ENCODE data around the gene AFDN. TPM values are rescaled to one million over a fixed set of nuclear protein-coding genes. Genes with fewer than 3 reads are reported as not detected.

The AFDN gene
- total RNA-seq, 4 donors from 2014 or later = 133 to 391 (median 148) TPM

- H3K9me3 ChIP-seq = no peaks in the 10 kb centered on the region
- no peak overlapping the region for H3K4me3 ChIP-seq
- H3K4me1 ChIP-seq = no peaks in the 10 kb centered on the region
- H3K36me3 ChIP-seq = peaks cover 34% of the 10 kb centered on the region
- H3K27ac ChIP-seq = no peak overlapping the region
- H3K27me3 ChIP-seq = no peaks in the 10 kb centered on the region
- no peak for DNase-seq (ENCODE audit: low spot score in 2 of 2)
- TF ChIP-seq POLR2A (IDR thresholded peaks at IDR 0.05) = no peak
- TF ChIP-seq POLR2AphosphoS5 (IDR thresholded peaks at IDR 0.05) = no peak
- TF ChIP-seq EP300 (IDR thresholded peaks at IDR 0.05) = no peak
- TF ChIP-seq CTCF (IDR thresholded peaks at IDR 0.05) = no peak
These were observed 83.3 kb downstream of the AFDN start for GRCh38 chr6:167910007-167910406.

GRCh38 chr6:167910652-167911051, 83.9 kb downstream of the AFDN start:
- H3K27ac ChIP-seq = no peak overlapping the region
- H3K4me3 ChIP-seq = no peak overlapping the region
- H3K4me1 ChIP-seq = no peaks in the 10 kb centered on the region
- no peak for DNase-seq (ENCODE audit: low spot score in 2 of 2)
- H3K27me3 ChIP-seq = no peaks in the 10 kb centered on the region
- 92% methylated on average over 7 of the region's 7 CpGs for WGBS
- no peaks in the 10 kb centered on the region for H3K9me3 ChIP-seq
- TF ChIP-seq EP300 (IDR thresholded peaks at IDR 0.05) (no peak), CTCF (IDR thresholded peaks at IDR 0.05) (no peak), POLR2AphosphoS5 (IDR thresholded peaks at IDR 0.05) (no peak), POLR2A (IDR thresholded peaks at IDR 0.05) (no peak)
- H3K36me3 ChIP-seq = peaks cover 33% of the 10 kb centered on the region

GRCh38 chr6:167912494-167912893, 85.8 kb downstream of the AFDN start:
- Histone ChIP-seq H3K4me1 (no peaks in the 10 kb centered on the region), H3K27ac (no peak overlapping the region), H3K36me3 (peaks cover 45% of the 10 kb centered on the region), H3K27me3 (no peaks in the 10 kb centered on the region), H3K9me3 (no peaks in the 10 kb centered on the region), H3K4me3 (no peak overlapping the region)
- TF ChIP-seq EP300 (IDR thresholded peaks at IDR 0.05) (no peak), POLR2AphosphoS5 (IDR thresholded peaks at IDR 0.05) (no peak), CTCF (IDR thresholded peaks at IDR 0.05) (no peak), POLR2A (IDR thresholded peaks at IDR 0.05) (no peak)
- 83% methylated on average over 2 of the region's 2 CpGs for WGBS
- DNase-seq (ENCODE audit: low spot score in 2 of 2) = no peak

GRCh38 chr6:167913699-167914098, 87.0 kb downstream of the AFDN start:
- no peaks in the 10 kb centered on the region for H3K9me3 ChIP-seq
- peaks cover 55% of the 10 kb centered on the region for H3K36me3 ChIP-seq
- TF ChIP-seq POLR2AphosphoS5 (IDR thresholded peaks at IDR 0.05) = no peak
- TF ChIP-seq EP300 (IDR thresholded peaks at IDR 0.05) = no peak
- no peak for TF ChIP-seq POLR2A (IDR thresholded peaks at IDR 0.05)
- no peak for TF ChIP-seq CTCF (IDR thresholded peaks at IDR 0.05)
- H3K4me1 ChIP-seq = no peaks in the 10 kb centered on the region
- DNase-seq (ENCODE audit: low spot score in 2 of 2) = no peak
- WGBS = 94% methylated on average over 3 of the region's 3 CpGs
- no peak overlapping the region for H3K27ac ChIP-seq
- no peaks in the 10 kb centered on the region for H3K27me3 ChIP-seq
- H3K4me3 ChIP-seq = no peak overlapping the region

DNA sequence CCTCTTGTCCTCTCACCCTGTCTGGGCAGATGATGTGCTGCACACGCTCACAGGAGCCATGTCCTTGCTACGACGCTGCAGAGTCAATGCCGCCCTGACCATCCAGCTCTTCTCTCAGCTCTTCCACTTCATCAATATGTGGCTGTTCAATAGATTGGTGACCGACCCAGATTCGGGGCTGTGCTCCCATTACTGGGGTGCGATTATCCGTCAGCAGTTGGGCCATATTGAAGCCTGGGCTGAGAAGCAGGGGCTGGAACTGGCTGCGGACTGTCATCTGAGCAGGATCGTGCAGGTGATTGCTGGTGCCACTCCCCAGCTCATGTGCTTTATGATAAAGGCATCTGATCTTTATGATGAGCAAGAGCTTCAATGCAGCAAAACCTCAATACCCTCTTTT, 88.4 kb downstream of the AFDN start:
- WGBS = over 99% methylated on average over 10 of the region's 10 CpGs
- Histone ChIP-seq H3K9me3 (no peaks in the 10 kb centered on the region), H3K4me1 (no peaks in the 10 kb centered on the region), H3K27ac (no peak overlapping the region), H3K27me3 (no peaks in the 10 kb centered on the region), H3K4me3 (no peak overlapping the region), H3K36me3 (peaks cover 69% of the 10 kb centered on the region)
- no peak for TF ChIP-seq CTCF (IDR thresholded peaks at IDR 0.05)
- TF ChIP-seq POLR2A (IDR thresholded peaks at IDR 0.05) = no peak
- TF ChIP-seq EP300 (IDR thresholded peaks at IDR 0.05) = no peak
- TF ChIP-seq POLR2AphosphoS5 (IDR thresholded peaks at IDR 0.05) = no peak
- no peak for DNase-seq (ENCODE audit: low spot score in 2 of 2)

Measured in suprapubic skin (tissue), 4 donors.